ENCODE measurements around the gene PPP3R1.

PPP3R1 gene

GRCh38 chr2:68151037-68151436 is 101.3 kb downstream of the PPP3R1 start:
- no peak for DNase-seq (ENCODE audit: low read depth)

- no peak for DNase-seq (ENCODE audit: low read depth)
These were observed 110.5 kb downstream of the PPP3R1 start for GRCh38 chr2:68141875-68142274.

GRCh38 chr2:68135448-68136320 is 116.6 kb downstream of the PPP3R1 start:
- DNase-seq (ENCODE audit: low read depth), result no peak

GRCh38 chr2:68134554-68134953 is 117.8 kb downstream of the PPP3R1 start:
- DNase-seq (ENCODE audit: low read depth), result no peak

GRCh38 chr2:68134120-68134519 is 118.2 kb downstream of the PPP3R1 start:
- DNase-seq (ENCODE audit: low read depth), result no peak
